Suprapubic skin (tissue), 4 donors: ENCODE results near the gene DISC1. TPM values are rescaled to one million over a fixed set of nuclear protein-coding genes. Genes with fewer than 3 reads are reported as not detected.

Experiments
- DNase-seq, 2 donors: peaks; one replicate each; pipeline ENCODE4 v3.0.0-alpha.2; 2019; ENCODE audit warnings: low spot score in 2 of 2
- H3K27ac ChIP-seq: fragments of 200-600 bp; sonication (generic); one replicate; pipeline ENCODE4 v1.5.1; 2019
- H3K27me3 ChIP-seq: fragments of 200-600 bp; sonication (generic); one replicate; pipeline ENCODE4 v1.5.1; 2019
- H3K36me3 ChIP-seq: fragments of 200-600 bp; sonication (generic); one replicate; pipeline ENCODE4 v1.5.1; 2019
- H3K4me1 ChIP-seq: fragments of 200-600 bp; sonication (generic); one replicate; pipeline ENCODE4 v1.5.1; 2019
- H3K4me3 ChIP-seq: fragments of 200-600 bp; sonication (generic); one replicate; pipeline ENCODE4 v1.5.1; 2019; ENCODE audit warnings: mild to moderate bottlenecking
- H3K9me3 ChIP-seq: fragments of 200-600 bp; sonication (generic); one replicate; pipeline ENCODE4 v1.5.1; 2019
- EP300 ChIP-seq: sonication (generic); formaldehyde crosslinking; IDR thresholded peaks from one replicate; pipeline ENCODE4 v1.6.1; 2017; ENCODE audit warnings: antibody characterized with exemption
- POLR2A ChIP-seq, 2 donors: fragments of 450-650 bp; IDR thresholded peaks; one replicate each; pipeline ENCODE4 v1.6.1; 2017; ENCODE audit warnings: antibody characterized with exemption in 2 of 2, mild to moderate bottlenecking in 2 of 2, moderate library complexity in 2 of 2
- POLR2AphosphoS5 ChIP-seq, 3 donors: sonication (generic); formaldehyde crosslinking; IDR thresholded peaks; one replicate each; pipeline ENCODE4 v1.6.1; 2017; ENCODE audit warnings: antibody characterized with exemption in 3 of 3
- WGBS: methylation state at CpG from one replicate; pipeline ENCODE4 v1.1.5; 2018; 5-methylcytosine and 5-hydroxymethylcytosine counted together
- total RNA-seq, 4 donors: library from RNA; depleted of rRNA; stranded (reverse); fragments of >200 nt; gene quantifications; one replicate each; pipeline ENCODE4 v1.1.0, GENCODE V29; 2016
- TF ChIP-seq, protein P1 (sequence below), 2 donors: fragments of 200-600 bp in 1 of 2; fragments of 450-650 bp in 1 of 2; sonication (generic) in 1 of 2; IDR thresholded peaks; one replicate each; pipeline ENCODE4 v1.5.1; 2016 to 2019; ENCODE audit warnings: antibody characterized with exemption in 2 of 2, mild to moderate bottlenecking in 1 of 2, moderate library complexity in 1 of 2

DISC1 gene
- total RNA-seq, 4 donors from 2014 or later: 3.0 to 8.4 (median 5.2) TPM

DNA sequence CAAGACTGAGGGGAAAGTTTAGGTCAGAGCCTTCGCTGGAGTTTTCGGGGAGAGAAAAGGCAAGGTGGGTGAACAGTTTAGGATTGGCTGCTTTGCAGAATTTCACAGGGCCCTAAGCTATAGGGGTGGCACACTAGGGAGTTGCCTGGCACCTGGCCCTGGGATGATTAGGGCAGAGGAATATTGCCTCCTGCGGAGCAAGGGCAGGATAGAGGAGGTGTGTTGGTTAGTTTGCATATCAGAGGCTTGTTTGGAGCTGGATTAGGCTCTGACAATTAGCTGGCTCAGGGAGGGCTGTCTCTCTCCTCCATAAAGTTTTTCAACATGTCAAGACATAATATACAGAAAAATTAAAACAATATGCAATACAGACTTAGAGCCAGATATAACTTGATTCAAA is 436.4 kb downstream of the DISC1 start:
- DNase-seq: no peak
- no peak overlapping the region for H3K4me3 ChIP-seq

DNA sequence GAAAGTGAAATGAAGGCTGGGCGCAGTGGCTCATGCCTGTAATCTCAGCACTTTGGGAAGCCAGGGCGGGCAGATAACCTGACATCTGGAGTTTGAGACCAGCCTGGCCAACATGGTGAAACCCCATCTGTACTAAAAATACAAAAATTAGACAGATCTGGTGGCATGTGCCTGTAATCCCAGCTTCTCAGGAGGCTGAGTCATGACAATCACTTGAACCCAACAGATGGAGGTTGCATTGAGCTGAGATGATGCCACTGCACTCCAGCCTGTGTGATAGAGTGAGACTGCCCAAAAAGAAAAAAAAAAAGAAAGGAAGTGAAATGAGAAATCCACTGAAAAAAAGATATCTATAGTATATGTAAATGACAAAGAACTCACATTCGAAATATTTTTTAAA is 439.9 kb downstream of the DISC1 start:
- H3K27ac ChIP-seq: no peak overlapping the region
- H3K4me3 ChIP-seq: no peak overlapping the region
- H3K36me3 ChIP-seq: no peaks in the 10 kb centered on the region
- no peaks in the 10 kb centered on the region for H3K9me3 ChIP-seq
- no peak for DNase-seq
- H3K4me1 ChIP-seq: no peaks in the 10 kb centered on the region
- 95% methylated on average over 3 of the region's 3 CpGs for WGBS
- TF ChIP-seq POLR2A (IDR thresholded peaks at IDR 0.05) (no peak), POLR2AphosphoS5 (IDR thresholded peaks at IDR 0.05) (no peak), EP300 (no peak)
- TF ChIP-seq, protein P1, sequence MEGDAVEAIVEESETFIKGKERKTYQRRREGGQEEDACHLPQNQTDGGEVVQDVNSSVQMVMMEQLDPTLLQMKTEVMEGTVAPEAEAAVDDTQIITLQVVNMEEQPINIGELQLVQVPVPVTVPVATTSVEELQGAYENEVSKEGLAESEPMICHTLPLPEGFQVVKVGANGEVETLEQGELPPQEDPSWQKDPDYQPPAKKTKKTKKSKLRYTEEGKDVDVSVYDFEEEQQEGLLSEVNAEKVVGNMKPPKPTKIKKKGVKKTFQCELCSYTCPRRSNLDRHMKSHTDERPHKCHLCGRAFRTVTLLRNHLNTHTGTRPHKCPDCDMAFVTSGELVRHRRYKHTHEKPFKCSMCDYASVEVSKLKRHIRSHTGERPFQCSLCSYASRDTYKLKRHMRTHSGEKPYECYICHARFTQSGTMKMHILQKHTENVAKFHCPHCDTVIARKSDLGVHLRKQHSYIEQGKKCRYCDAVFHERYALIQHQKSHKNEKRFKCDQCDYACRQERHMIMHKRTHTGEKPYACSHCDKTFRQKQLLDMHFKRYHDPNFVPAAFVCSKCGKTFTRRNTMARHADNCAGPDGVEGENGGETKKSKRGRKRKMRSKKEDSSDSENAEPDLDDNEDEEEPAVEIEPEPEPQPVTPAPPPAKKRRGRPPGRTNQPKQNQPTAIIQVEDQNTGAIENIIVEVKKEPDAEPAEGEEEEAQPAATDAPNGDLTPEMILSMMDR (IDR thresholded peaks at IDR 0.05): no peak
- no peaks in the 10 kb centered on the region for H3K27me3 ChIP-seq

More for the DNA sequence above, 436.4 kb downstream of the DISC1 start:
- no peaks in the 10 kb centered on the region for H3K27me3 ChIP-seq
- H3K36me3 ChIP-seq: no peaks in the 10 kb centered on the region
- no peaks in the 10 kb centered on the region for H3K4me1 ChIP-seq
- no peaks in the 10 kb centered on the region for H3K9me3 ChIP-seq
- H3K27ac ChIP-seq: no peak overlapping the region
- 72% methylated on average over 3 of the region's 3 CpGs for WGBS
- TF ChIP-seq, protein P1 (IDR thresholded peaks at IDR 0.05): no peak
- no peak for TF ChIP-seq POLR2AphosphoS5 (IDR thresholded peaks at IDR 0.05)
- no peak for TF ChIP-seq POLR2A (IDR thresholded peaks at IDR 0.05)
- no peak for TF ChIP-seq EP300

DNA sequence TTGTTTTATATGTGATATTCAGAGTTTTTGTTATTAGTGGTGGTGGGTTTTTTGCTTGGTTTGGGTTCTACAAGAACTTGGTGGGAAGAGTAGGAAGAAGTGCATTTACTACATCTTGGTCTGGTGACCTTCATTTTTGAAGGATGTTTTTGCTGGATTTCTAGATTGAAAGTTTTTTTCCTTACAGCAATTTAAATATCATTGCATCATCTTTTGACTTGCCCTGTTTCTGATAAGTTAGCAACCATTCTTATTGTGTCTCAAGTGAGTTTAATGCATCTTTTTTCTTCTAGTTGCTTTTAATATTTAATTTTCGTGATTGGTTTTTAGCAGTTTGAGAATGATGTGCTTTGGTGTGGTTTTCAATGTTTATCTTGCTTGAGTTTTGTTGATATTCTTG is 447.7 kb downstream of the DISC1 start:
- no peak for DNase-seq
- no peak for TF ChIP-seq POLR2A (IDR thresholded peaks at IDR 0.05)
- no peak for TF ChIP-seq EP300
- no peak for TF ChIP-seq POLR2AphosphoS5 (IDR thresholded peaks at IDR 0.05)
- TF ChIP-seq, protein P1 (IDR thresholded peaks at IDR 0.05): no peak
- Histone ChIP-seq H3K27ac (no peak overlapping the region), H3K36me3 (no peaks in the 10 kb centered on the region), H3K9me3 (no peaks in the 10 kb centered on the region), H3K4me3 (no peak overlapping the region), H3K4me1 (no peaks in the 10 kb centered on the region), H3K27me3 (no peaks in the 10 kb centered on the region)
- 85% methylated on average over 1 of the region's 1 CpG for WGBS

DNA sequence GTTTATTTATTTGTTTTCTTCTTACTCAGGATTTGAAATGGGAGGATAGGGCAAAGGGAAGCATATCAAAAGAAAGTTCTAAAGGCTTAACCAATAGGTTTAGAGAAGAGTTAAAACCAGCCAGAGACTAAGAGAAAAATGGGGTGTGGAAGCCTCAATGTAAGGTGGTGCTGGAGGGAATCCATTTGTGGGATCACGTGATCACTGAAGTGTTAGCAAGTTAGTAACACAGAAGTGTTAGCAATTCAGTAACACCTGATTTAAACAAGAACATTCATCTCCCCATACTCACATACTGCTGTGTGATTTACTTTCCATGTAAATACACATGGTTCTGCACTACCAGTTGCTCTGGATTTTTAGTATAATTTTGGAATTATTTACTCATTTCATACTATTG is 451.2 kb downstream of the DISC1 start:
- no peak for DNase-seq
- WGBS: 84% methylated on average over 1 of the region's 1 CpG
- Histone ChIP-seq H3K27me3 (no peaks in the 10 kb centered on the region), H3K27ac (no peak overlapping the region), H3K36me3 (no peaks in the 10 kb centered on the region), H3K4me3 (no peak overlapping the region), H3K9me3 (no peaks in the 10 kb centered on the region), H3K4me1 (no peaks in the 10 kb centered on the region)
- no peak for TF ChIP-seq POLR2AphosphoS5 (IDR thresholded peaks at IDR 0.05)

DNA sequence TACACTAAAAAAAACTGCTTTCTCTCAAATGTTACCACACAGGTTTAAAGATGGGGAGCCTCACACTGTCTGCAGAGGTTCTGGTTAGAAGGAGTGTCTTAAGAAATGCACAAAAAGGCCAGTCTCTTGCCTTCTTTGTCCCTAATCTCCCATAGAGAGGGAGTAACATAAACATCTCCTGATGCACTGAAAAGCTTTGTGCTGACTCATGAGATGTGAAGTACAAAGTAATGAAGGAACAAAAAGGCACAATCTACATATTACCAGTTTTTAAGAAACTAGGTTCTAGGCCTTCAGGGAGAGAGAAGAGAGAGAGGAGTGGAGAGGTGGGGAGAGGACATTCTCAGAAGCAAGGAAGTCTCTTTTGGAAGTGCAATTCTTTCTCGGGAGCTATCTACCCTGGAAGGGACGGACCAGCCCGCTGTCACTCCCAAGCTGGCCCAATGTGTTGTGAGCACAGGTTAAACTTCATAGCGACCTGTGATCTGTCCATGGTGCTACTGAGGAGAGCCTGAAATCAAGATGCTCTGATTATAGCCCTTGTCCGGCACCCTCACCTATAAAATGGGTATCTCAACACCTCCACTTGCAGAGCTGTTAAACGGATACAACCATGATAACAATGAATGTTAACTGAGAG is 458.1 kb downstream of the DISC1 start:
- WGBS: 63% methylated on average over 6 of the region's 6 CpGs
- Histone ChIP-seq H3K27me3 (no peaks in the 10 kb centered on the region), H3K36me3 (no peaks in the 10 kb centered on the region), H3K9me3 (no peaks in the 10 kb centered on the region), H3K27ac (no peak overlapping the region), H3K4me3 (no peak overlapping the region), H3K4me1 (no peaks in the 10 kb centered on the region)
- DNase-seq: no peak
- TF ChIP-seq EP300 (no peak), POLR2A (IDR thresholded peaks at IDR 0.05) (no peak), POLR2AphosphoS5 (IDR thresholded peaks at IDR 0.05) (no peak)
- TF ChIP-seq, protein P1 (IDR thresholded peaks at IDR 0.05): no peak

DNA sequence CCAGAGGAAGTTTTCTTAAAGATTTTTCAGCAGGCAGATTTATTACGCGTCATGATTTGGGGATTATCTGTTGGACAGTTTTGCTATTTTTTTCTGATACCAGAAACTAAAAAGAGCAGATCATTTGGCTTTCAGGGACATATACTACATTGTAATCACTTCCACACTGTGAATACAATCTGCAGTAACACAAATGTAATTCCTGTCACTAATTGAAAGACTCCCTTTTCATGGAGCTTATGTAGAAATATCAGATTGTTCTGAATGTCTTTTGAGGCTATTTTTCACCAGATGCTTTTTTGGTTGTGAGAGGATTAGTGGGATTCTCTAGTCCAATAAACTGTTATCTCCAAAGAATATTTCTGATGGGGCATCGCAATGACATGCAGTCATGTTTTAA is 464.2 kb downstream of the DISC1 start:
- Histone ChIP-seq H3K27me3 (no peaks in the 10 kb centered on the region), H3K9me3 (no peaks in the 10 kb centered on the region), H3K27ac (no peak overlapping the region), H3K36me3 (no peaks in the 10 kb centered on the region), H3K4me3 (no peak overlapping the region), H3K4me1 (no peaks in the 10 kb centered on the region)
- WGBS: 77% methylated on average over 3 of the region's 3 CpGs
- TF ChIP-seq POLR2A (IDR thresholded peaks at IDR 0.05) (no peak), POLR2AphosphoS5 (IDR thresholded peaks at IDR 0.05) (no peak), EP300 (no peak)
- TF ChIP-seq, protein P1 (IDR thresholded peaks at IDR 0.05): no peak
- no peak for DNase-seq
